K562 (cell line): Measurements from ENCODE around the gene TTLL10. TPM values are rescaled to one million over a fixed set of nuclear protein-coding genes. Genes with fewer than 3 reads are reported as not detected.

Source experiments
- ATAC-seq: fragments of 200-7000 bp; cut with Tn5 transposase; 3 replicates; pipeline ENCODE4 v1.9.1; 2020; ENCODE audit warnings: moderate library complexity
- BruUV-seq: library from RNA; stranded (reverse); fragments of 400-500 nt; replicated peaks from 2 replicates; lab custom pipeline; 2021; lab: Mats Ljungman, UMichigan
- CTCF ChIA-PET: fragments of 300-600 bp; formaldehyde crosslinking; extraction: SDS; loops from one replicate; lab custom pipeline; 2021; ENCODE audit warnings: low intra/inter-chr PET ratio; lab: Yijun Ruan, JAX
- POLR2A ChIA-PET: fragments of 300-600, 350-650 bp; sonication (Branson Sonifier 250); formaldehyde crosslinking; extraction: SDS; loops from one replicate; lab custom pipeline; 2021; ENCODE audit warnings: antibody characterized with exemption, inconsistent platforms; lab: Yijun Ruan, JAX
- DNase-seq, 4 experiments: peaks; one replicate each; pipeline versions ENCODE4 v3.0.0 to v3.0.0-alpha.2; 2011 to 2018; ENCODE audit warnings: low spot score in 3 of 4, mixed read lengths in 3 of 4; ENCODE audit errors: extremely low read depth in 1 of 4
- FAIRE-seq: peaks from 2 replicates; lab custom pipeline; 2011; peaks lifted over from hg19 to GRCh38; lab: Jason Lieb, UNC
- H2AFZ ChIP-seq: 2 replicates; pipeline ENCODE4 v1.6.0; 2011; ENCODE audit warnings: low read depth, low read length, control low read depth, inconsistent platforms
- H3K27ac ChIP-seq: fragments of 200-600 bp; 3 replicates; pipeline ENCODE4 v1.8.0; 2011; ENCODE audit warnings: low read depth, mild to moderate bottlenecking, control low read depth, inconsistent platforms, low read length, moderate library complexity, mixed read lengths; ENCODE audit errors: extremely low read depth
- H3K27me3 ChIP-seq, 2 experiments: fragments of 300-600 bp in 1 of 2; 2 replicates in 1 of 2; 3 replicates in 1 of 2; pipeline versions ENCODE4 v1.6.0 to v1.8.0; 2011; ENCODE audit warnings: inconsistent platforms in 2 of 2, low read length in 2 of 2, mild to moderate bottlenecking in 1 of 2, mixed read lengths in 1 of 2, moderate library complexity in 1 of 2; ENCODE audit not compliant: control insufficient read depth in 2 of 2, insufficient read depth in 2 of 2
- H3K36me3 ChIP-seq: fragments of 300-600 bp; 3 replicates; pipeline ENCODE4 v1.8.0; 2011; ENCODE audit warnings: mild to moderate bottlenecking, low read length, inconsistent platforms; ENCODE audit not compliant: control insufficient read depth, insufficient read depth
- H3K4me1 ChIP-seq, 2 experiments: fragments of 200-600 bp in 1 of 2; replicated peaks in 1 of 2; 2 replicates in 1 of 2; 3 replicates in 1 of 2; pipeline versions ENCODE4 v1.5.1 to v1.8.0; 2011; ENCODE audit warnings: inconsistent platforms in 2 of 2, low read length in 2 of 2, mild to moderate bottlenecking in 1 of 2, mixed read lengths in 1 of 2, moderate library complexity in 1 of 2; ENCODE audit not compliant: control insufficient read depth in 2 of 2, insufficient read depth in 2 of 2
- H3K4me2 ChIP-seq: 2 replicates; pipeline ENCODE4 v1.6.1; 2011; ENCODE audit warnings: low read length, control low read depth, inconsistent platforms, mixed read lengths; ENCODE audit not compliant: insufficient read depth
- H3K4me3 ChIP-seq: fragments of 200-600 bp; sonication (generic), shearing (Covaris generic); 2 replicates; pipeline ENCODE4 v1.5.1; 2016; ENCODE audit warnings: control low read depth, inconsistent platforms
- H3K79me2 ChIP-seq: fragments of 200-600 bp; 3 replicates; pipeline ENCODE4 v1.8.0; 2011; ENCODE audit warnings: low read length, inconsistent platforms; ENCODE audit not compliant: control insufficient read depth, insufficient read depth
- H3K9ac ChIP-seq, 2 experiments: 2 replicates each; pipeline versions ENCODE4 v1.6.0 to v1.6.1; 2011; ENCODE audit warnings: low read depth in 2 of 2, low read length in 2 of 2, control low read depth in 1 of 2, inconsistent platforms in 1 of 2, mild to moderate bottlenecking in 1 of 2, mixed read lengths in 1 of 2; ENCODE audit not compliant: insufficient read depth in 1 of 2
- H3K9me1 ChIP-seq: one replicate; pipeline ENCODE4 v1.6.0; 2011; ENCODE audit warnings: inconsistent platforms, mild to moderate bottlenecking, low read length, moderate library complexity; ENCODE audit not compliant: control insufficient read depth, insufficient read depth
- H3K9me3 ChIP-seq: replicated peaks from 2 replicates; pipeline ENCODE4 v1.5.1; 2011; ENCODE audit warnings: low read depth, low read length, inconsistent platforms; ENCODE audit not compliant: control insufficient read depth, insufficient read depth
- H4K20me1 ChIP-seq: replicated peaks from 2 replicates; pipeline ENCODE4 v1.6.1; 2011; ENCODE audit warnings: low read length, inconsistent platforms, mixed read lengths; ENCODE audit not compliant: control insufficient read depth, insufficient read depth
- LARP7 ChIP-seq: fragments of 450-650 bp; IDR thresholded peaks from 2 replicates; pipeline ENCODE4 v1.6.1; 2016
- RBFOX2 ChIP-seq: fragments of 200-400 bp; formaldehyde crosslinking; IDR thresholded peaks from 2 replicates; pipeline ENCODE4 v1.6.1; 2017; ENCODE audit warnings: low read depth, mild to moderate bottlenecking, low read length, moderate library complexity
- THAP7 ChIP-seq: fragments of 250-450 bp; sonication (Bioruptor Pico); IDR thresholded peaks from 2 replicates; pipeline ENCODE4 v1.5.0; 2021
- in situ Hi-C: fragments of 300-500 bp; cut with MboI; formaldehyde crosslinking; loops from 4 replicates; pipeline ENCODE4 v1.15.0; 2018; ENCODE audit warnings: inconsistent platforms, mixed read lengths
- intact Hi-C: fragments of 100-400 bp; cut with micrococcal nuclease; formaldehyde crosslinking; loops from 2 replicates; pipeline ENCODE4 v1.14.2; 2022
- polyA plus RNA-seq, 8 experiments: library from polyadenylated mRNA; depleted of rRNA in 4 of 8; stranded (reverse) in 5 of 8; unstranded in 3 of 8; fragments of >200 nt; fragmentation: Nextera tagmentation in 2 of 8; fragmentation: Illumina TruSeq in 1 of 8; extraction: Ambion mirVana in 2 of 8; extraction: Trizol in 1 of 8; gene quantifications; 2 replicates each; pipeline versions ENCODE4 v1.2.1 to v1.2.3, GENCODE V29; 2011 to 2014; ENCODE audit warnings: inconsistent platforms in 1 of 8, missing spikeins in 1 of 8
- total RNA-seq, 7 experiments: library from RNA; depleted of rRNA in 6 of 7; stranded (reverse); fragments of >200 nt in 6 of 7; fragmentation: Illumina TruSeq in 2 of 7; extraction: Trizol in 2 of 7; gene quantifications; 2 replicates each; pipeline versions ENCODE4 v1.2.1 to v1.2.3, GENCODE V29; 2011 to 2021; ENCODE audit warnings: low replicate concordance in 1 of 7
- TF ChIP-seq, protein P1 (sequence below): fragments of 250-450 bp; sonication (Bioruptor Pico); IDR thresholded peaks from 2 replicates; pipeline ENCODE4 v1.8.0; 2021; ENCODE audit warnings: moderate library complexity, mild to moderate bottlenecking, inconsistent platforms

The TTLL10 gene
- total and polyA plus RNA-seq, 9 of the 15 experiments (the other 6 are each of a cell fraction or from before 2014, with no cell fraction given) = not detected

DNA sequence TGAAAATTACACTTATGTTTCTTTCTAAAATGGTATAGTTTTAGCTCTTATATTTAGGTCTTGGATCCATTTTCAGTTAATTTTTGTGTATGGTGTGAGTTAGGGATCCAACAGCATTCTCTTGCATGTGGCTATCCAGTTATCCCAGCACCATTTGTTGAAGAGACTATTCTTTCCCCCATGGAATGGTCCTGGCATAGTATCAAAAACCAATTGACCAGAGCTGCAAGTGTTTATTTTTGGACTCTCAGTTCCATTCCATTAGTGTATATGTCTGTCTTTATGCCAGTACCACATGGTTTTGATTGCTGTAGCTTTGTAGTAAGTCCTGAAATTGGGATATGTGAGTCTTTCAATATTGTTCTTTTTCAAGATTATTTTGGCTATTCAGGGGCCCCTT is 14.3 kb downstream of the TTLL10 start:
- peaks cover 10 to 27% of the 10 kb centered on the region in 2 experiments for H3K4me1 ChIP-seq
- no peak overlapping the region for H3K27ac ChIP-seq
- in situ Hi-C loops (no loop called here), intact Hi-C loops (no loop called here)
- H4K20me1 ChIP-seq = no peaks in the 10 kb centered on the region
- BruUV-seq = no TSS peak
- TF ChIP-seq THAP7 (CRISPR knock-in tag) (no peak), LARP7 (no peak), RBFOX2 (no peak)
- TF ChIP-seq, protein P1, sequence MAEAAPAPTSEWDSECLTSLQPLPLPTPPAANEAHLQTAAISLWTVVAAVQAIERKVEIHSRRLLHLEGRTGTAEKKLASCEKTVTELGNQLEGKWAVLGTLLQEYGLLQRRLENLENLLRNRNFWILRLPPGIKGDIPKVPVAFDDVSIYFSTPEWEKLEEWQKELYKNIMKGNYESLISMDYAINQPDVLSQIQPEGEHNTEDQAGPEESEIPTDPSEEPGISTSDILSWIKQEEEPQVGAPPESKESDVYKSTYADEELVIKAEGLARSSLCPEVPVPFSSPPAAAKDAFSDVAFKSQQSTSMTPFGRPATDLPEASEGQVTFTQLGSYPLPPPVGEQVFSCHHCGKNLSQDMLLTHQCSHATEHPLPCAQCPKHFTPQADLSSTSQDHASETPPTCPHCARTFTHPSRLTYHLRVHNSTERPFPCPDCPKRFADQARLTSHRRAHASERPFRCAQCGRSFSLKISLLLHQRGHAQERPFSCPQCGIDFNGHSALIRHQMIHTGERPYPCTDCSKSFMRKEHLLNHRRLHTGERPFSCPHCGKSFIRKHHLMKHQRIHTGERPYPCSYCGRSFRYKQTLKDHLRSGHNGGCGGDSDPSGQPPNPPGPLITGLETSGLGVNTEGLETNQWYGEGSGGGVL = no peak
- POLR2A ChIA-PET = interaction anchor here (0.6 to 0.9 kb wide), 2 partner anchors 10 to 16 kb away, joined by 3 to 4 read pairs; no protein-coding TSS in a partner anchor
- H3K9ac ChIP-seq = no peak overlapping the region
- no peak for ATAC-seq
- H3K27me3 ChIP-seq = no peaks in the 10 kb centered on the region; a peak in 1 of 5 replicates
- H3K4me2 ChIP-seq = no peak overlapping the region
- CTCF ChIA-PET = no interaction called here
- H2AFZ ChIP-seq = no peak overlapping the region
- H3K36me3 ChIP-seq = no peaks in the 10 kb centered on the region
- no peak for DNase-seq
- FAIRE-seq = no peak
- no peak overlapping the region for H3K4me3 ChIP-seq
- H3K79me2 ChIP-seq = no peaks in the 10 kb centered on the region
- no peaks in the 10 kb centered on the region for H3K9me1 ChIP-seq
- no peaks in the 10 kb centered on the region; the same call in 1 of the 2 replicates for H3K9me3 ChIP-seq
